GM21717 (cell line): Measurements from ENCODE around the gene C22orf39.

Experiments
- ATAC-seq: cut with Tn5 transposase; IDR thresholded peaks from one replicate; pipeline ENCODE4 v1.9.1; 2021; ENCODE audit warnings: mild to moderate bottlenecking, moderate library complexity; ENCODE audit not compliant: unreplicated experiment

Gene C22orf39

DNA sequence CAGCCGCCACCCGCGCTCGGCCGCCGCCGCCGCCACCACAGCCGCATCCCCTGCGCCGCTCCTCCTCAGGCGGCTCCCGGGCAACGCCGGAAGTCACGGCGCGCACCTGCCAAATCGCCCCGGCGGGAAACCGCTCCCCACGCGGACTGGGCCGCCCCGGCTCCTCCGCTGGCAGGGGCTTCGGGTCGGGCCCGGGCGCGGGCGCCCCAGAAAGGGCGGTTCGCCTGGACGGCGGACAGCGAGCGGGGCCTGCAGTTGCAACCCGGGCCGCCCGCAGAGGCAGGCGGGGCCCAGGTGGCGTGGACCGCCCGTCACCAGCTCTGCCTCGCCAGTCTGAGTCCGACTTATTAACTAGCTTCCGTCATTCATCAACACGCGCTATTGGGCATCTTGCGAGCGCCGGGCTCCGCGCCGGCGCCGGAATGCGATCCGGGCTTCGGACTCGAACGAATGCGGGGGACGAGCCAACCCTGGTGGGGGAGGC lies 15.8 kb downstream of the C22orf39 start, which contains the start of gene HIRA:
TSS of gene HIRA (minus strand) at position 85 of the 484 bp plus-strand sequence. CDS start 257 bp downstream, outside the sequence.
- ATAC-seq: peak; percentile 32

DNA sequence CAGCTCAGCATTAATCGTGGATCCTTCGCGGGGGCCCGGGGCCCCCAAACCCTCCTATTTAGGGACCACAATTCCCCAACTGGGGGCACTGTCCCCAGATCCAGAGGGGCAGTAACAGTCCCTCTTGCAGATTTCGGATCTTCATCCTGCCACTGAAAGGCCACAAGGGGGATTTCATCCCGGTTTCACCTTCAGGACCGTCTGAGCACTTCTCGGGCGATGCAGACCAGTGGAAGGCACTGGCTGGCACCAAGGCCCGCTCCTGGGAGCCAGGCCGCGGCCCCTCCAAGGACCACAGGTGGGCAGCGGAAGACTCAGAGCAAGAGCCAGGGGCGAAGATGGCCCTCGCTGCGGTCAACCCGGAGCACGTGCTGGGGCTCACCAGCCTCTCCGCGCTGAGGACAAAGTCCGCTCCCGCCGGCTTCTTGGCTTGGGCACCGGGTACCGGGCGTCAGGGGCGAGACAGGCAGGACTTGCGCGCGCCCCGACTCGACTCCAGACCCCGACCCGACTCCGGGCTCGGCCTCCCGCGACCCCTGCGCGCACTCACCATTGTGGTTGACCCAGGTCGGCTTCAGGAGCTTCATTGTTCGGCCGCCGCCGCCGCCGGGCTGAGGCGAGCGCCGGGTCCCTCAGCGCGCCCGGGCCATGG lies 16.5 kb downstream of the C22orf39 start:
- no peak for ATAC-seq

DNA sequence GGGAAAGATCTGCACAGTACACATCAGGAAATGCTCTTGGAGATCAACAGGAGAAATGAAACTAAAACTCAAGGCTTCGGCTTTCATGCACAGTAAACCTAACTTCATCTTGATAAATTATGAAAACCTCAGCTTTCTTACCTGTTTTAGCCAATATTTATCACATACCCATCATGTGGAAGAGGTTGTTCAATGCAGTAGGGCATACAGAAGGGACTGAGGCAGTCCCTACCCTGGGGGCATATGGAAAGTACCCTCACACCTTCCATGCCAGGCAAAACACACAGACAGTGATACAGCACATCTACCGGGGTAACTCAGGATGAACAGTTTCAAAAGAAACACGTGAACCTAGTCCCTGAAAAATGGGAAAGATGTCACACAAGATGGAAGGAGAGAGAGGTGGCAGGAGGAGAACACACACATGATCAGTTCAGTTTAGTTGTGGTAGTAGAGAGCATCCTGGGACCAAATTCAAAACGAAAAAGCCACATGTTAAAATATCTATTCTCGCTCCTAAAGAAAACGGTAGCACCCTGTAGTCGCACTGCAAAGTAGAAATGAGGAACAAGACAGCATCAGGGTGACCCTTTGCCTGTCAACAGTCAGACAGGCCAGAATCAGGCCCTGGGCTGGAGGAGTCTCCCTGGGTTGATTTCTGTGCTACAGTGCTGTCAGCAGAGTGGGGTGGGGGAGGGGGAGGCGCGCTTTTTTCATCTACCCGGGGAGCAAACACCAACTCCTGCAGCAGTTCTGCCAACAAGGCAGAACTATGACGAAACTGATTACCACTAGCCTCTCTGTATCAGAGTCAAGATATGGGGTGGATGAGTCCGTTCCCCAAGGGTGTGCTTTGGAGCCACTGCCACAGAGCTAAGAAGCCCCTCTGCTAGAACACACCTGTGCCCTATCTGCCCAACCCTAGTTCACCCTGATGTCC lies 17.3 kb downstream of the C22orf39 start:
- no peak for ATAC-seq

DNA sequence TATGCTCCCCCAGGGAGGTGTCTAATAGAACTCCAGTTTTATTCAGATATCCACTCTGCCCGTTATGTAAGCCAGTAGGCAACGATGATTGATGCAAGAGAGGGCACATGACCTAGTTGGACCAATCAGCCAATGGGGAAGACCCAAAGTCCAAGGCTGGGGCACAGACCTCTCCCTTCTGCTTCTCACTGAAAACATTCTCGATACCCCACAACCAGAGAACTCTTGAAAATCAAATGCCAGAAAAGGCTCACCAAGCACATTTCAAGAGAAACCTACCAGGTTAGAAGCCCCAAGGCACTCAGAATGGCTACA lies 23.4 kb downstream of the C22orf39 start:
- no peak for ATAC-seq

DNA sequence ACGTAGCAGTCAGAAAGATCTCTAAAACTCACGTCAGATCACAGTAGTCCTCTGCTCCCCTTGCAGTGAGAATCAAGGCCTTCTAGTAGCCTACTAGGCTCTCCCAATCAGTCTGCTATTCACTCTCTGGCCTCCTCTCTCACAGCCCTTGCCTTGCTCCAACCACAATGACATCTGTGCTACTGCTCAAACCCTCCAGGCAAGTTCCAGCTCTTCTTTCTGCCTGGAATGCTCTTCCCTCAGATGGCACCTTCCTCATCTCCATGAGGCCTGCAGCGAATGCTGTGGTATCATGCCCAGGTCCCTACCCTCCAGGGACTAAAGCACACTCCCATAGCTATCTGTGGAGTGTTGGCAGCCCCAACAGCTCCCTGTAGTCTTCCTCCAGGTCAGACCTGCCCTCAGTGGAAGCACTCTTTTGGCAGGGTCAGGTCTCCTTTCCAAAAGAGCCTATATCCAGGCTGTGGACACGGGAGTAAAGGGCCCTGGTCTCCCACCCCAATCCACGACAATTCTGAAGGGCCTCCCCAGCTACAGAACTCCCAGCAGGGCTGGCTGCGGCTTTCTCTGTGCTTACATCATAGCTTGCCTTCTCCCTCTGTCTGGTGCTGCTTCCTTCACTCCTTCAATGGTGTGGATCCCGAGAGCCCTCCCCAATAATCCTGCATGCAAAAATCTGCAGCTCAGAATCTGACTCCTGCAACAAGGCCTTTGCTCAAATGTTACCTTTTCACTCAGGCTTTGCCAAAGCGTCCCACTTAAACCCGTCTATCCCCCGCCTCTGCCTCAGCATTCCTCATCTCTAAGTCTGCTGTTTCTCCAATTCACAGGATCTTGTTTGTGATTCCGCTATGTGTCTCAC lies 24.8 kb downstream of the C22orf39 start:
- ATAC-seq: no peak

DNA sequence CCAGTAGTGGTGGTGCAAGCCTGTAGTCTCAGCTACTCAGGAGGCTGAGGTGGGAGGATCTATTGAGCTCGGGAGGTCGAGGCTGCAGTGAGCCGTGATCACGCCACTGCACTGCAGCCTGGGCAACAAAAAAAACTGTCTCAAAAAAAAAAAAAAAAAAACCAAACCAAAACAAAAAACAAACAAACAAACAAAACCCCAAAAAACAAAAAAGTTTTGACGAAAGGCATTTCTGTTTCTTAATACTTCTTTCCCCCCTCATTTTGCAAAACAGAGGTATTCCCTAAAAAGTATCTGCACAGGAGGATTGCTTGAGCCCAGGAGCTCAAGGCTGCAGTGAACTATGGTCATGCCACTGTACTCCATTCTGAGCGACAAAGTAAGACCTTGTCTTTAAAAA lies 27.2 kb downstream of the C22orf39 start:
- ATAC-seq: no peak

DNA sequence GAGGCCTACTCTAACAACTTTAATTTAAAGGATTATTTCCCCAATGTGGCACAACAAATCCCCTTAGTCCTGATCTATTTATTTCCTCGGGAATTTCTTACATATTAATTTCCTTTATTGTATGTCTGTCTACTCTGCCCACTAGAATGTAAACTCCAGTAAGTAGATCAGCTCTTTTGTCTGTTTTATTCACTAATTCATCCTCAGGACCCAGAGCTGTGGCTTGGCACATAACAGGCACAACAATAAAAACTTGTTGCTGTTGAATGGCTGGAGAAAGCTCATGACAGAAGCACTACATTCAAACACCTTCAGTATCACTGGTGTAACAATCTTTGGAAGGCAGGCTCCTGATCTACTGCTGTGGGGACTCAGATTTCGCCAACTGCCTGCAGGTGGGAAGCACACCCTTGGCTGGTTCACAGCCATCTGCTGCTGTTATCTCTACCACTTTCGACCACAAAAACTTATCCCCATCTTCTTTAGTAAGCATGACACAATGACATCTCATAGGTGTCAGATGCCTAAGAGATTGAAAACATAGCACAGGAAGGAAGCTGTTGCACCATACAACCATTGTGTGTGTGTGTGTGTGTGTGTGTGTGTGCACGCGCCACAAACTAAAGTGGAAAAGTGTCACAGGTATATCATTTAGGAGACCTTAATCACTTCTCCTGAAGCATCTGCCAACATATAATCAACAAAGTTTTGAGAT lies 27.9 kb downstream of the C22orf39 start:
- peak; percentile 61 for ATAC-seq

DNA sequence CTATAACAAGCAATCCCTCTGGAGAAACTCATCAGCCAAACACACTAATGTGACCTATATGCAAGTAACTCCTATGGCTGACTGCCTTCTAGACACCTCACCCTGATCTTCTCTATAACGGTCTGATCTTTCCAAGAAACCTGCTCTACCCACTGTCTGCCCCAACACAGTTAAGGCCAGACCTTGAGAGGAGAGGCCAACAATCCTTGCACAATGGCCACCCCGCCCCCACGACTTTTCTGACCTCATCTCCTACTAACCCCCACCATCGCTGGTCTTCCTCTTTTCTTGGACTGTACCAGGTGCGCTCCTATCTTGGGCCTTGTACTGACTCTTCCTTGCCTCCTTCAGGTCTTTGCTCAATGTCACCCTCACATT lies 28.4 kb downstream of the C22orf39 start:
- ATAC-seq: no peak

DNA sequence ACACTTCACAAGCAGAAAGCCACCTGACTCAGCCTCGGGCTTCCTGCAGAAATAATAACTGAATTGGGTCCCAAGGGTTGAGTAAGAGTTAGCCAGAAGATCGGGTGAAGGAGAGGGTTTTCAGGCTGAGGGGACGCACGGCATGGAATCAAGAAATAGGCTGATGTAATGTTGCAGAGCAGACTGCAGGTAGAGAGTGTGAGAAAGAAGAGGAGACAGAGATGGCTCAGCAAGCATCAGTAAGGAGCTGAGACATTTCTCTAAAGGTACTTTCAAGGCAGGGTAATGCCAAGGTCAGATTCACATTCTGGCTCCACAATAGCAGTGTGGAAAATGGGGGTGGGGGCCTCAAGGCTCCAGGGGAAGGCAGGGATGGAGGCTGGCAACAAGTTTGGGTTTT lies 34.6 kb downstream of the C22orf39 start:
- ATAC-seq: no peak

DNA sequence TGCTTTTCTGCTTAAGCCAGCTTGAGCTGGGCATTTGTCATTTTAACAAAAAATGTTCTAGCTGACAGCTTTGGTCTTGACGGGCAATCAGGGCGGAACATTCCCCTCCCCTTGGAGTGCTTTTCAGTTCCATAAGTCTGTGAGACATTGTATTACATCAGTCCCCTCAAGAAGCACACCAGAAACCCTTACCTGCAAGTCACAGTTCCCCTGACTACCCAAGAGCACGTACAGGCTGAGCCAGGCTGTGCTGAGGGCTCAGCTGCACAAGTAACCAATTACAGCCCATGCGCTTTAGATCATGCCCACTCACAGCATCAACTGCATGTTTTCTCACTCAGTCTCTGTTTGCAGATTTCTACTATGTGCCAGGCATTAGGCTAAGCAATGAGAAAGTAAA lies 35.0 kb downstream of the C22orf39 start:
- ATAC-seq: no peak

DNA sequence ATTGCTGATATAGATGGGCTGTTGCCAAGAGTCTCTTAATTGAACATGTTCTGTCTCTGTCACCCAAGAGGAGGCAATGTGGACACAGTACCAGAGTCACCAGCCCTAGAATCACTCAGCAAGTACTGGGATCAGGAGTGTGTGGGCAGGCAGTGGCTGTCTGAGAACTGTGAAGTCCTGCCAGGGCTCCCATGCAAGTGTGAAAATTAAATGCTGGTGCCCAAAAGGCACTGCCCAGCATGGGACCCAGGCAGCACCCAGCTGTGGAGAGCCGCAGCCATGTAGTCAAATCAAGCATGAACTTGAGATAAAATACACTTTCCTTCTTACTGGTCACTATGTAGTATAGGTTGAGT lies 35.8 kb downstream of the C22orf39 start:
- ATAC-seq: no peak

DNA sequence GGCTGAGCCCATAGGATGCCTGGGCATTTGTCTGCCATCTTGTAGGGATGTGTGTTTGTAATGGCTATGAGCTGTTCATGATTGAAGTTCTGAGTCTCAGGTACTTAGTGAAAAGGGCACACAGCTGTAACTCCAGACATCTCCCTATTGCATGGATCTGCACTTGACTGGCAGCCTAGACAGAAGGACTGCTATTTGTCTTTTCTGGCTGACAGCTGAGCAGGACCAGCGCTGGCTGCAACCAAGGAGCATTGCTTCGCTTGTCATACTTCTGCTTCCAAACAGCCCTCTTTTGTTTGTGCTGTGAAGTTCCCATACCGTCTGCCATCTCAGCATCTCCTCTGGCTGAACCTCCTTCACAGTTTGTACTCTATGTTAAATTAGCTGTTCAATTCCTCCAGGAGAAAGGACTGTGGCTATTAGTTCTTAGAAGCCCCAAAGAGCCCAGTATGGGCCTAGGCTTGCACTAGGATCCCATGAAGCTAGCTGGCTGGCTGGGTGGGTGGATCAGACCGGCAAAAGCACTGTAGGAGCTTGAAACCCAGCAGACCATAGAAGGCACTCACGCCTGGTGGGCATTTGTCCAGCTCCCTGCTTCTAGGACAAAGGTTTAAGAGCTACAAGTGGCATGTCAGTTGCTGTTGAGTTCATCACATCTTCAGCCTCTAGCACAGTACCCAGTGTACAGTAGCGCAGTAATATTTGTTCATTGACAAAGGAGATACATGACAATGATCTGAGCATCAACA lies 36.4 kb downstream of the C22orf39 start:
- ATAC-seq: no peak

DNA sequence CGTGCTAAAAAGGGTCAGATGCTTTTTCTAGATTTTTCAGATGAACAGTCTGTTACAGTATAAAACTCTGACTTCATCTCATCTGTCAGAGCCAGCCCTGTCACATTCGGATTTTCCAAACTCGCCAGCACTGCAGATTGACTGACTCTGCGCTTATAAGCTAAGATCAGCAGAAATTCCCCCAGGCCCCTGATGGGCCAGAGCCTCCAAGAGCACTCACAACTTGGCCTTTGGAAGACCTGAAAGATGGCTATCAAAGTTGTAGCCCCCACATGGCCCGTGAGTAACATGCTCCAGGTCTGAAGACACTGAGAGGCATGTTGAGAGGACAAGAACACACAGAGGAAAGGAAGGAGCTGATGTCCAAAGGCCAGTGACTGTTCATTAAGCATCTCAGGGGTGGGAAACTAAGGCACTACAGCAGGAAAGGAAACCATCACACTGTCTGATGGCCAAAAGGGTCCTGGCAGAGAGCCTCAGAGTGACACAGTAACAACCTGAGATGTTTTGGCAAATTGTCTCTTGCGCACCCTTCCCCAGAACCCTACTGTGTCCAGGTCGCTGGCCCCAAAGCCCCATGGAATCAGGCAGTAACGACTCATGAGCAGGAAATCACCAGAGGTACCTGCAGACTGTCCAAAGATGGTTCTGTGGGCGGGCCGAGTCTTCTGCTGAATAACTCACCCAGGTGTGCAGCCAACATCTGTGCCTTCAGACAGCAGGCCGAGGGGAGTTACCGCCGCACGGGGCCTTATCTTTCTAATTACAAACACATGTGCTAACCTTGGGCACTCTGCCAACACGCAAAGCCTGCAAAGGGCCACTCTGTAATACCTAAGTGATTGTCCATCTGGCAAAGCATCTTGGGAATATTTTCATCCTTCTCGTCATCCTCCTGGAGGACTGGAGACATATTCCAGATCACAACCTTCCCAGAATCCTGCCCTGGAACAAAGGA lies 39.6 kb downstream of the C22orf39 start:
- ATAC-seq: no peak

DNA sequence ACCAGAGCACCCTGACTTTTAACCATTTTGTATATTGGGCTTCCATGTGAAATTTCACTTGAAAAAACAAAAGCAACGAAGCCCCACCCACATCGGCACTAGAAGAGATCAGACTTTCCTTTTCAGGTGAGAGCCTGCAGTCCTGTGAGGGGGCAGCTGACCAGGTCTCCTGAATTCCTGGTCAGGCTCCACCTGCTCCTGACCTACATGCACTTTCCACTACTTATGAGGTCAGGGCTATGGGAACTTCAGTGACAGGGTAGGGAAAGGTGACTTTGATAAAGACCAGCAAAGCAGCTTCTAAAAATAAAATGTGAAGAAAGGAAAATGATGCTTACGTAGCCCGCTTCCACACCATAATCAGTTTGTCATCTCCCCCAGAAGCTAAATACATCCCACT lies 40.7 kb downstream of the C22orf39 start:
- no peak for ATAC-seq

DNA sequence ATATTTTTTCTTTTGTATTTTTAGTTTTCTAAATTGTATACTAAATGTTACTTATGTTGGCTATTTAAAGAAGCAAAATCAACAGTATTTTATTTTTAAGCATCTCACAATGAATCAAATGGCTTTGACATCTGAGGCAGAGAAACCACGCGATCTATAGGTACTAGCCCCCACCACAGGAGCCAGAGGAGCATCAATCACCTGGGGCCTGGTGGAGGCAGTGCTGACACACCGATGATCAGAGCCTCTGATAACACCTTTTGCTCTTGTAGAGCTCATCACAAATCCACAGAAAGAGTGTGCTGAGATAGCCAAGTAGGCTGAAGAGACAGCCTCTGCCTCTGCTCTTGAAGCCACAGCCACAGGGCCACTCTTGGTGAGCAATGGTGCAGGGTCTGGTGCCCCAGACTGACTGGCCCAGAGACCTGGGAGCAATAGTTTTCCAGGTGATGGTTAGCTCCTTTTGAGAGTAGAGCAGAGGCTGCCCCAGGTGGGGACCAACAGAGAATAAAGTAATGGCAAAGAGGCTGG lies 41.2 kb downstream of the C22orf39 start:
- no peak for ATAC-seq

DNA sequence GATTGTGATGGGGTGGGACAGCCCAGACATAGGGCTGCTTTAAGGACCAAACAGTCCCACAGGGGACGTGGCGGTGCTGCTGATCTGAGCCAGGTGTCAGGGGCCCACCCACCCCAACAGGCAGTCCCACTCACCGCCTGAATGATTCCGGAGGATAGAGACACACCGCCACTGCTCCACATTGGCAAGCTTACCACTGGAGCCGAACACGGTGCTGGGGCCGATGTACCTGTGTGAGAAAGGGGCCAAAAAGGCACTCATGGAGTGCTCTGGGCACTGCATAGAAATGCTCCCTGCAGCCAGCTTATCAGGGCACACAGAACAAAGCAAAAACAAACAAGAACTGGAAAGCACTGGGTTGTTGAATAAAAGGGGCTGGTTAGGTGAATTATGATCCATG lies 41.9 kb downstream of the C22orf39 start:
- ATAC-seq: no peak

DNA sequence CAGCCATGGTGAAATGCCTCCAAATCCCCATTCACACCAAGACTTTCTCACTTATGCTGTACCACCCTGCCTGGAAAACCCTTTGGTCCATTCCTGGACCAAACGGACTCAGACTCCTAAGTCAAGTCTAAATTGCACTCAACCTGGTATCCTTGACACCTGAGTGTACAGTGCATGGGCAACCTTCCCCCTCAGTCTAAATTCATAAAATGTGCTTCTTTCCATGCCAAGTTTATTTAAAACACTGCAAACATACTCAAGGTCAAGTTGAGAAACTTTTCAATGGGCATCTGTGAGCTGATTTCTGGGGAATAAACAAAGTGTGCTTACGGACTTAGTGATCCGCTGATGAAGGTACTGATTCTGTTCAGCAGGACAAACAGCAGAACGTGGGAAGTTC lies 42.4 kb downstream of the C22orf39 start:
- no peak for ATAC-seq

DNA sequence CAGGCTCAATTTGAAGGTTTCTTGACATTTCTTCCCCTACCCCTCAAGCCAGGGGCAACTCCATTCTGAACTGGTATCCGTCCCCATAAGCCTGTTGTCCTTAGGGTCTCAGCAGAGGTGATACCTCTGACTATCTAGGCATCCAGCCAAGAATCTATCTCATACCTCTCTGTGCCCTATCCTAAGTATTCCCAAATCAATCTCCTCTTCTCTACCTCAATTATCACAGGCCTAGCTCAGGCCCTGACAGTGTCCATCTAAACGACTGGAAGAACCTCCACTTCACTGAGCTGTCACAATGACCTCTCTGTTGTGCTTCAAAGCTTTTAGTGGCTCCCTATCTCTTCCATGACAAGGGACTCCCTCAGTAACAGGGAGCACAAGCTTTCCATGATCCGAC lies 42.8 kb downstream of the C22orf39 start:
- ATAC-seq: no peak
